ENCODE measurements around the gene RADIL.

RADIL gene

DNA sequence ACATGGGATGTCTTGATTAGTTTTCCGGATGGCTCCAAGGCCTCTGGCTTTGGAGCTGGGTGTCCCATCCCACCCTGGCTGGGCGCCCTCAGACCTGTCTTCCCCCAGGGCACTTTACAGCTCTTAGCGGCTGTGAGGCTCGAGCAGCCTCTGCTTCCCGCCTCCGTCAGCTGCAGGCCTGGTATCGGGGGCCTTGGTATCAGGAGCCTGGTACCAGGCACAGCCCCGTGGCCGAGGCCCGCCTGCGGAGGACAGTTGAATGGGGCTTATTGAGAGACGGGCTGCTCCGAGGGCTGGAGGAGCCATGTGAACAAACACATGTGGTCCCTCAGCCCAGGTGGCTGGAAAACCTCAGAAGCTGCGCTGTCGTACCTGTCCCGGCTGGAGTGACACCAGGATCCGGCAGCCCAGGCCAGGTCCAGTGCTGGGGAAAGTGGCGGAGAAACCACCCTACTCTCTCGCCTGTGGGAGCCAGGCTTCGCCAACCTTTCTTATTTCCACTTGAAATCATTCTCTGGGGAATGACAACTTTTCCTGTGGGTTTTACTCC is 132.0 kb downstream of the RADIL start:
- DNase-seq: no peak

DNA sequence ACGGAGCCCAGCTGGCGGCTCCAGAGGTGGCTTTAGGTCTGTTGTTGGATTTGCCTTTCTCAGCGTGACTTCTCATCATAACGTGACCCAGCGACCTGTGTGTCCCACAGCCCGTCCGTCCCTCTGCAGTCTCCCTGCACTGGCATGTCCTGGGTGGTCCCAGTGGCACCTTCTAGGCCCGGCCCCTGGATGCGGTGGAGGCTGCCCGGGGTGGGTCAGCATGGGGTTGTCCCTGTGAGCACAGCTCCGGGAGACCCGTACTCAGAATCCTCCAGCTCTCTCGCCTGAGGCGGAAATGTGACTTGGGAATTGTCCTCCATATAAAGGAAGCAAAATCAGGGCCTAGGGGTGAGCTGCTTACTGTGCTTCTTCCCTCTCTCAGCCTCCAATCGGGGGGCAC is 133.7 kb downstream of the RADIL start:
- no peak for DNase-seq

DNA sequence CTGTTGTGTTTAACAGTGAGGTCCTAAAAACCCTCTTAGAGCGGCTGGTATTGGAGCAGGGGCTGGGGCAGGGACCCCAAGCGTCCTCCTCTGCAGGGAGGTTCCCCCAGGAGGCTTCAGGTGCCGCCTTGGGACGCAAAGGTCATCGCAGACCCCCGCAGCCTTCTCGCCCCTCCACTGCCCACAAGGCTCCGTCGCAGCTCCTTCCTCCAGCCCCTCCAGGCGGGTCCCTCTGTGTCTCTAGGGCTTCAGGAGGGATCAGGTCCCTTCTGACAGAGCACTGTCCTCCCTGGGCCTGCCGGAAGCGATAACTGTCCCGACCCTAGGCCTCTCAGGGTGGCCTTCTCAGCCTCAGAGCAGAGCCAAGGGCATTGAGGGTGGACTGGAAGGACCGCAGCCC is 134.2 kb downstream of the RADIL start:
- no peak for DNase-seq
